ENCODE results near the gene RAP1A. TPM values are rescaled to one million over a fixed set of nuclear protein-coding genes. Genes with fewer than 3 reads are reported as not detected.

Gene RAP1A
- polyA plus RNA-seq, 1 of the 3 experiments (the other 2 are of a cell fraction): 17.7 TPM

DNA sequence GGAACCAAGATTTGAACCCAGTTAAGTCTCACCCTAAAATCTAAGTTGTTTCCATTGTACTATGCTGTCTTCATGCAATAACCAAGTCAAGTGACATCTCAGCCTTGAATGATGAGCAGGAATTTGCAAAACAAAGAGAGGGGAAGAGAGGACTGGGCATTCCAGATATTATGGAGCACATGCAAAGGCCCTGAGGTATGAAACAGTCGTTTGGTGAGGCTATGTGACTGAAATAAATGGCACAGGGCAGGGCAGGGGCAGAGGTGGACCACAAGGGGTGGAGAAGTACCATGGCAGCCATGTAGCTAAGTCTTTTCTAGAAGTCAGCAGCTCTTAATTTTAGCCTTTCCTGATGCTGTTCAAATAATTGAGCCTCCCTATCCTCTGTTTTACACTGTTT lies 37.6 kb upstream of the RAP1A start (continued):
- TF ChIP-seq, protein P1, sequence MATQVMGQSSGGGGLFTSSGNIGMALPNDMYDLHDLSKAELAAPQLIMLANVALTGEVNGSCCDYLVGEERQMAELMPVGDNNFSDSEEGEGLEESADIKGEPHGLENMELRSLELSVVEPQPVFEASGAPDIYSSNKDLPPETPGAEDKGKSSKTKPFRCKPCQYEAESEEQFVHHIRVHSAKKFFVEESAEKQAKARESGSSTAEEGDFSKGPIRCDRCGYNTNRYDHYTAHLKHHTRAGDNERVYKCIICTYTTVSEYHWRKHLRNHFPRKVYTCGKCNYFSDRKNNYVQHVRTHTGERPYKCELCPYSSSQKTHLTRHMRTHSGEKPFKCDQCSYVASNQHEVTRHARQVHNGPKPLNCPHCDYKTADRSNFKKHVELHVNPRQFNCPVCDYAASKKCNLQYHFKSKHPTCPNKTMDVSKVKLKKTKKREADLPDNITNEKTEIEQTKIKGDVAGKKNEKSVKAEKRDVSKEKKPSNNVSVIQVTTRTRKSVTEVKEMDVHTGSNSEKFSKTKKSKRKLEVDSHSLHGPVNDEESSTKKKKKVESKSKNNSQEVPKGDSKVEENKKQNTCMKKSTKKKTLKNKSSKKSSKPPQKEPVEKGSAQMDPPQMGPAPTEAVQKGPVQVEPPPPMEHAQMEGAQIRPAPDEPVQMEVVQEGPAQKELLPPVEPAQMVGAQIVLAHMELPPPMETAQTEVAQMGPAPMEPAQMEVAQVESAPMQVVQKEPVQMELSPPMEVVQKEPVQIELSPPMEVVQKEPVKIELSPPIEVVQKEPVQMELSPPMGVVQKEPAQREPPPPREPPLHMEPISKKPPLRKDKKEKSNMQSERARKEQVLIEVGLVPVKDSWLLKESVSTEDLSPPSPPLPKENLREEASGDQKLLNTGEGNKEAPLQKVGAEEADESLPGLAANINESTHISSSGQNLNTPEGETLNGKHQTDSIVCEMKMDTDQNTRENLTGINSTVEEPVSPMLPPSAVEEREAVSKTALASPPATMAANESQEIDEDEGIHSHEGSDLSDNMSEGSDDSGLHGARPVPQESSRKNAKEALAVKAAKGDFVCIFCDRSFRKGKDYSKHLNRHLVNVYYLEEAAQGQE (IDR thresholded peaks at IDR 0.05; ENCODE audit: low read depth, low read length): no peak
- no peak for TF ChIP-seq RFX5 (IDR thresholded peaks at IDR 0.05; ENCODE audit: low read length)
- no peak for TF ChIP-seq TAF1 (IDR thresholded peaks at IDR 0.05; ENCODE audit: borderline replicate concordance, low read depth, low read length)
- no peak for TF ChIP-seq RCOR1 (IDR thresholded peaks at IDR 0.05; ENCODE audit: low read length)

DNA sequence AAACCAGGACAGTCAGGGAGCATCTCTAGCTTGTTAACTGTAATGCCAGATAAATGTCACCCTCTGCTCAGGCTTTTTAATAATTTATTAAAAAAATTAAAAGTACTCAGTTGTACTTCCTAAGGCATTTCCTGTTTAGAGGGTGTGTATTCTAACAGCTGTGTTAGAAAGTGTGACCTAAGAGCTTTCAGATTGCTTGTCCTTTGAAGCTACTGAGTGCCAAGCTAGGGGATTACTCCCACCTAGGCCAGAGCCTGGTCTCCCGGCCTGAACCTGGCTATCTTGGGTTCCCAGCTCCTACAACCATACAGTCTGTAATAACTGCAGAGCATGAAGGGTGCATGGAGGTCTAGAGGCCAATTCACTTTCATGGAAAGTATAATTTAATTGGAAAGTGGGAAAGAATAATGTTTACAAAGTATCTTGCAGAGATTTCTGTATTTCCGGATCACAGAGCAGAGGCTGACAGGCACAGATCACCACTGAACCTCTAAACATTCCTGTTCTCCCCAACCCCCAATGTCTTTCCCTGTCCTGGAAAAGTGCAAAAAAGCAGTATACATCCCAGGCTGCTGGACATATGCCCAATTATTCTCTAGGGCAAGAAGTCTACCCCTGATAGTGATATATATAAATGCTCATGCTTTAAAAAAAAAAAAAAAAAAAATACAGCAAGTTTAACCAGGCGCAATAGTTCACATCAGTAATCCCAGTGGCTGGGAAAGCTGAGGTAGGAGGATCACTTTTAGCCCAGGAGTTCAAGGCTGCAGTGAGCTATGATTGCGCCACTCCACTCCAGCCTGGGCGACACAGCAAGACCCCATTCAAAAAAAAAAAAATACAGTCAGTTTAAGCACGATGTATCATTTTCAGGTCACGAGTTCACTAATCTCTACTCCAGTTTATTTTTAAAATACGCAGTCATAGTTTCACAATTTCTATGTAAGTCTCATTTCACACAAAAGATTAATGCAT lies 36.7 kb upstream of the RAP1A start:
- TF ChIP-seq CHD2 (IDR thresholded peaks at IDR 0.05; ENCODE audit: low read length, partially characterized antibody): no peak
- TF ChIP-seq RXRA (IDR thresholded peaks at IDR 0.05; ENCODE audit: borderline replicate concordance, low read depth): no peak
- TF ChIP-seq FOXM1 (IDR thresholded peaks at IDR 0.05; ENCODE audit: low read depth): no peak
- WGBS (ENCODE audit: low lambda C conversion rate): 94% methylated on average over 8 of the region's 8 CpGs
- H4K20me1 ChIP-seq (ENCODE audit: insufficient read depth): no peaks in the 10 kb centered on the region
- H3K4me2 ChIP-seq: no peak overlapping the region
- no peaks in the 10 kb centered on the region for H3K36me3 ChIP-seq (replicated peaks in 1 of 2; ENCODE audit: control insufficient read depth in 1 of 2, insufficient read depth in 2 of 2, low read length in 1 of 2)
- no peaks in the 10 kb centered on the region for H3K9me2 ChIP-seq
- peak overlapping the region; percentile 48; the same call in 1 of the 2 replicates for H2AFZ ChIP-seq (ENCODE audit: low read depth)
- H3K27me3 ChIP-seq (ENCODE audit: insufficient read depth): no peaks in the 10 kb centered on the region
- no peak overlapping the region for H3K27ac ChIP-seq (ENCODE audit: low read depth in 2 of 2, low read length in 1 of 2)
- ChIA-PET CTCF (interaction anchor here (0.6 kb wide), 1 partner anchor 43 kb away, joined by 3 read pairs; no protein-coding TSS in a partner anchor), POLR2A (no interaction called here)
- H3K79me2 ChIP-seq (ENCODE audit: insufficient read depth): no peaks in the 10 kb centered on the region
- no peak overlapping the region for H3K9ac ChIP-seq
- peaks cover 0 to 3% of the 10 kb centered on the region in 2 experiments; a peak in 2 of 4 replicates for H3K4me1 ChIP-seq (ENCODE audit: control insufficient read depth in 1 of 2, insufficient read depth in 2 of 2, low read depth in 1 of 2, low read length in 1 of 2)
- no peak for DNase-seq
- no peaks in the 10 kb centered on the region for H3K9me3 ChIP-seq
- no peaks in the 10 kb centered on the region for H3F3A ChIP-seq (replicated peaks; ENCODE audit: insufficient read depth)
- H3K4me3 ChIP-seq (ENCODE audit: low read depth in 2 of 2, low read length in 1 of 2): no peak overlapping the region

GRCh38 chr1:111585447-111586086 lies 34.0 kb upstream of the RAP1A start:
- TF ChIP-seq TEAD4 (IDR thresholded peaks at IDR 0.05; ENCODE audit: borderline replicate concordance, insufficient read depth) (no peak), TCF12 (IDR thresholded peaks at IDR 0.05) (peak; percentile 19; the same call in 1 of the 2 replicates), ELF1 (IDR thresholded peaks at IDR 0.05) (no peak), MEF2A (IDR thresholded peaks at IDR 0.05; ENCODE audit: borderline replicate concordance, low read depth) (peak; percentile 65; the same call in 1 of the 2 replicates)
- TF ChIP-seq, protein P2, sequence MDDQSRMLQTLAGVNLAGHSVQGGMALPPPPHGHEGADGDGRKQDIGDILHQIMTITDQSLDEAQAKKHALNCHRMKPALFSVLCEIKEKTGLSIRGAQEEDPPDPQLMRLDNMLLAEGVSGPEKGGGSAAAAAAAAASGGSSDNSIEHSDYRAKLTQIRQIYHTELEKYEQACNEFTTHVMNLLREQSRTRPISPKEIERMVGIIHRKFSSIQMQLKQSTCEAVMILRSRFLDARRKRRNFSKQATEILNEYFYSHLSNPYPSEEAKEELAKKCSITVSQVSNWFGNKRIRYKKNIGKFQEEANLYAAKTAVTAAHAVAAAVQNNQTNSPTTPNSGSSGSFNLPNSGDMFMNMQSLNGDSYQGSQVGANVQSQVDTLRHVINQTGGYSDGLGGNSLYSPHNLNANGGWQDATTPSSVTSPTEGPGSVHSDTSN (IDR thresholded peaks at IDR 0.05): no peak
- H3K27me3 ChIP-seq (ENCODE audit: insufficient read depth): no peaks in the 10 kb centered on the region
- POLR2A ChIA-PET: no interaction called here
- CTCF ChIA-PET: interaction anchor here (1.2 kb wide), 1 partner anchor 78 kb away, joined by 3 read pairs; no protein-coding TSS in a partner anchor
- no peak for DNase-seq
- peaks cover 0 to 3% of the 10 kb centered on the region in 2 experiments; a peak in 2 of 4 replicates for H3K4me1 ChIP-seq (ENCODE audit: control insufficient read depth in 1 of 2, insufficient read depth in 2 of 2, low read depth in 1 of 2, low read length in 1 of 2)
- no peak overlapping the region for H3K27ac ChIP-seq (ENCODE audit: low read depth in 2 of 2, low read length in 1 of 2)
- H3F3A ChIP-seq (replicated peaks; ENCODE audit: insufficient read depth): no peaks in the 10 kb centered on the region
- H2AFZ ChIP-seq (ENCODE audit: low read depth): no peak overlapping the region
- H3K4me2 ChIP-seq: no peak overlapping the region
- no peaks in the 10 kb centered on the region for H3K9me2 ChIP-seq
- no peak overlapping the region for H3K9ac ChIP-seq
- H3K4me3 ChIP-seq (ENCODE audit: low read depth in 2 of 2, low read length in 1 of 2): no peak overlapping the region
- no peaks in the 10 kb centered on the region for H4K20me1 ChIP-seq (ENCODE audit: insufficient read depth)
- 22% methylated on average over 1 of the region's 1 CpG for WGBS (ENCODE audit: low lambda C conversion rate)
- H3K79me2 ChIP-seq (ENCODE audit: insufficient read depth): no peaks in the 10 kb centered on the region
- no peaks in the 10 kb centered on the region for H3K36me3 ChIP-seq (replicated peaks in 1 of 2; ENCODE audit: control insufficient read depth in 1 of 2, insufficient read depth in 2 of 2, low read length in 1 of 2)
- no peaks in the 10 kb centered on the region for H3K9me3 ChIP-seq
